ENCODE results near the gene TTC24.
"Not testable (repeated sequence)": the region's sequence is repeated elsewhere in the genome, so short reads cannot be mapped to it uniquely, and the experiment has no call there.

The TTC24 gene

GRCh38 chr1:156555715-156556114 is 23.8 kb upstream of the TTC24 start:
- DNase-seq: no peak

- no peak for DNase-seq
These were observed 23.2 kb upstream of the TTC24 start for GRCh38 chr1:156556354-156556753.

GRCh38 chr1:156559086-156559796 is 20.3 kb upstream of the TTC24 start:
- DNase-seq: no peak

- no peak for DNase-seq
These were observed 19.6 kb upstream of the TTC24 start for GRCh38 chr1:156559797-156560385.

GRCh38 chr1:156560585-156561163 is 18.8 kb upstream of the TTC24 start:
- no peak for DNase-seq

GRCh38 chr1:156565519-156565918 is 14.0 kb upstream of the TTC24 start:
- no peak for DNase-seq

GRCh38 chr1:156566436-156566835 is 13.1 kb upstream of the TTC24 start:
- DNase-seq: no peak

- DNase-seq: no peak
These were observed 8.2 kb upstream of the TTC24 start for GRCh38 chr1:156571261-156571852.

GRCh38 chr1:156571919-156572662 is 7.4 kb upstream of the TTC24 start, which contains the start of gene IQGAP3:
Gene IQGAP3, minus strand, starts transcription at chr1:156572565. Its CDS starts 36 bp downstream, at chr1:156572529.
- peak; percentile 45 for DNase-seq

GRCh38 chr1:156572663-156573018 is 6.9 kb upstream of the TTC24 start:
- no peak for DNase-seq

- DNase-seq: no peak
These were observed 5.4 kb upstream of the TTC24 start for GRCh38 chr1:156574039-156574633.

- no peak for DNase-seq
These were observed 2.0 kb upstream of the TTC24 start for GRCh38 chr1:156577550-156577949.

- DNase-seq: no peak
These were observed 1.5 kb upstream of the TTC24 start for GRCh38 chr1:156578055-156578454.

GRCh38 chr1:156581661-156582387 is 2.3 kb downstream of the TTC24 start:
- no peak for DNase-seq

GRCh38 chr1:156582388-156583017 is 3.0 kb downstream of the TTC24 start:
- no peak for DNase-seq

GRCh38 chr1:156583821-156584622 is 4.5 kb downstream of the TTC24 start:
- DNase-seq: peak; percentile 75

- DNase-seq: no peak
These were observed 5.3 kb downstream of the TTC24 start for GRCh38 chr1:156584813-156585212.

- no peak for DNase-seq
These were observed 6.8 kb downstream of the TTC24 start for GRCh38 chr1:156586323-156586722.

- no peak for DNase-seq
These were observed 7.5 kb downstream of the TTC24 start for GRCh38 chr1:156586892-156587477.

GRCh38 chr1:156587927-156588326 is 8.4 kb downstream of the TTC24 start:
- not testable (repeated sequence) for DNase-seq
